Measurements from ENCODE around the gene SPDYC. TPM values are rescaled to one million over a fixed set of nuclear protein-coding genes. Genes with fewer than 3 reads are reported as not detected.

SPDYC gene
- total RNA-seq, result not detected in 2 replicates

- no peak for DNase-seq (ENCODE audit: low read depth in 2 of 2)
Measured at GRCh38 chr11:65170058-65170534, at the start of gene SPDYC. Gene SPDYC (plus strand): TSS chr11:65170233. CDS start chr11:65171358, 1,125 bp downstream.

- no peak for DNase-seq (ENCODE audit: low read depth in 2 of 2)
Measured at GRCh38 chr11:65120831-65121230, 49.2 kb upstream of the SPDYC start.

- DNase-seq (ENCODE audit: low read depth in 2 of 2), result no peak
Measured at GRCh38 chr11:65121447-65121864, 48.6 kb upstream of the SPDYC start.

- peak; percentile 96 to 99 for DNase-seq (ENCODE audit: low read depth in 2 of 2)
Measured at GRCh38 chr11:65121865-65122696, 48.0 kb upstream of the SPDYC start, which contains the start of the genes FAU and MRPL49. Gene FAU (minus strand): TSS chr11:65122134. CDS start chr11:65121813, 321 bp downstream. Gene MRPL49 (plus strand): TSS chr11:65122321. CDS start chr11:65122347, 26 bp downstream.

GRCh38 chr11:65124480-65125196 is 45.4 kb upstream of the SPDYC start:
- DNase-seq (ENCODE audit: low read depth in 2 of 2), result no peak

GRCh38 chr11:65125197-65126056 is 44.6 kb upstream of the SPDYC start:
- no peak for DNase-seq (ENCODE audit: low read depth in 2 of 2)

- DNase-seq (ENCODE audit: low read depth in 2 of 2), result no peak
Measured at GRCh38 chr11:65126624-65127274, 43.3 kb upstream of the SPDYC start.

GRCh38 chr11:65127473-65128181 is 42.4 kb upstream of the SPDYC start:
- DNase-seq (ENCODE audit: low read depth in 2 of 2), result no peak

GRCh38 chr11:65128182-65129145 is 41.6 kb upstream of the SPDYC start:
- DNase-seq (ENCODE audit: low read depth in 2 of 2), result no peak

GRCh38 chr11:65129649-65130441 is 40.2 kb upstream of the SPDYC start:
- DNase-seq (ENCODE audit: low read depth in 2 of 2), result no peak

- no peak for DNase-seq (ENCODE audit: low read depth in 2 of 2)
Measured at GRCh38 chr11:65130631-65131416, 39.2 kb upstream of the SPDYC start.

GRCh38 chr11:65131417-65131776 is 38.6 kb upstream of the SPDYC start:
- no peak for DNase-seq (ENCODE audit: low read depth in 2 of 2)

- no peak for DNase-seq (ENCODE audit: low read depth in 2 of 2)
Measured at GRCh38 chr11:65131895-65132237, 38.2 kb upstream of the SPDYC start.

GRCh38 chr11:65132238-65132987 is 37.6 kb upstream of the SPDYC start:
- no peak for DNase-seq (ENCODE audit: low read depth in 2 of 2)

- no peak for DNase-seq (ENCODE audit: low read depth in 2 of 2)
Measured at GRCh38 chr11:65132988-65133700, 36.9 kb upstream of the SPDYC start.

GRCh38 chr11:65133724-65134123 is 36.3 kb upstream of the SPDYC start:
- peak in 1 of 2 donors; percentile 42 for DNase-seq (ENCODE audit: low read depth in 2 of 2)
